Transverse colon (tissue), 4 donors: ENCODE measurements around the gene SPTBN1. TPM values are rescaled to one million over a fixed set of nuclear protein-coding genes. Genes with fewer than 3 reads are reported as not detected.

Experiments used
- DNase-seq: peaks from one replicate; pipeline ENCODE4 v3.0.0-alpha.2; 2019
- H3K27ac ChIP-seq, 4 donors: fragments of 200-600 bp; sonication (generic); 2 replicates each; pipeline ENCODE4 v1.5.1; 2016 to 2018; ENCODE audit warnings: inconsistent platforms in 4 of 4
- H3K27me3 ChIP-seq: fragments of 200-600 bp; sonication (generic); 2 replicates; pipeline ENCODE4 v1.5.1; 2017; ENCODE audit warnings: inconsistent platforms
- H3K36me3 ChIP-seq, 4 donors: fragments of 200-600 bp; sonication (generic); 2 replicates each; pipeline ENCODE4 v1.5.1; 2017 to 2019; ENCODE audit warnings: inconsistent platforms in 4 of 4
- H3K4me1 ChIP-seq, 4 donors: fragments of 200-600 bp; sonication (generic); 2 replicates each; pipeline ENCODE4 v1.5.1; 2017 to 2020; ENCODE audit warnings: inconsistent platforms in 4 of 4
- H3K4me3 ChIP-seq, 4 donors: fragments of 200-600 bp; sonication (generic); 1 replicate in 1 of 4; 2 replicates in 3 of 4; pipeline versions ENCODE4 v1.5.1 to v1.6.1; 2017 to 2019; ENCODE audit warnings: inconsistent platforms in 4 of 4
- H3K9me3 ChIP-seq, 2 donors: fragments of 200-600 bp; sonication (generic); 2 replicates each; pipeline ENCODE4 v1.5.1; 2017 to 2019; ENCODE audit warnings: inconsistent platforms in 2 of 2
- CTCF ChIP-seq, 5 experiments: fragments of 200-600 bp in 3 of 5; fragments of 450-650 bp in 2 of 5; sonication (generic) in 3 of 5; IDR thresholded peaks; 1 replicate in 2 of 5; 2 replicates in 3 of 5; pipeline ENCODE4 v1.5.1; 2016 to 2017; ENCODE audit warnings: antibody characterized with exemption in 5 of 5, inconsistent platforms in 3 of 5, mild to moderate bottlenecking in 2 of 5, moderate library complexity in 1 of 5
- EP300 ChIP-seq: sonication (generic); formaldehyde crosslinking; IDR thresholded peaks from one replicate; pipeline ENCODE4 v1.6.1; 2017; ENCODE audit warnings: antibody characterized with exemption, low read depth
- POLR2A ChIP-seq: fragments of 450-650 bp; IDR thresholded peaks from one replicate; pipeline ENCODE4 v1.6.1; 2016; ENCODE audit warnings: antibody characterized with exemption, mild to moderate bottlenecking, moderate library complexity
- POLR2AphosphoS5 ChIP-seq, 3 donors: sonication (generic); formaldehyde crosslinking; IDR thresholded peaks; one replicate each; pipeline ENCODE4 v1.6.1; 2016; ENCODE audit warnings: antibody characterized with exemption in 3 of 3
- WGBS, 2 donors: methylation state at CpG; one replicate each; pipeline ENCODE4 v1.1.5; 2018; ENCODE audit warnings: low coverage in 1 of 2; 5-methylcytosine and 5-hydroxymethylcytosine counted together
- in situ Hi-C, 4 donors: fragments of 200-750 bp; cut with MboI; loops; one replicate each; pipeline versions ENCODE4 v1.15.0 to v1.15.1; 2017; ENCODE audit warnings: low sequenced_read_pairs in 3 of 4, low pct_ligation_motif_present in 1 of 4, low pct_unique_long_range_greater_than_20kb in 1 of 4
- intact Hi-C: fragments of 100-400 bp; cut with DNase I; formaldehyde crosslinking; loops from one replicate; pipeline ENCODE4 v1.15.1; 2023; ENCODE audit warnings: low total_unique reads
- total RNA-seq, 4 donors: library from RNA; depleted of rRNA; stranded (reverse); fragments of >200 nt; gene quantifications; one replicate each; pipeline ENCODE4 v1.1.0, GENCODE V29; 2016

SPTBN1 gene
- total RNA-seq, 4 donors from 2014 or later = 269 to 301 (median 285) TPM

GRCh38 chr2:54626131-54626530, 170.0 kb downstream of the SPTBN1 start:
- no peaks in the 10 kb centered on the region for H3K27me3 ChIP-seq
- TF ChIP-seq POLR2A (no peak), POLR2AphosphoS5 (IDR thresholded peaks at IDR 0.05) (no peak)
- H3K36me3 ChIP-seq = peaks cover 0 to 75% (median 34%) of the 10 kb centered on the region in 4 donors
- no peak overlapping the region for H3K4me3 ChIP-seq
- no peaks in the 10 kb centered on the region for H3K9me3 ChIP-seq
- no peak overlapping the region for H3K27ac ChIP-seq
- intact Hi-C loops = no loop called here
- WGBS, 2 donors = 95 to 96% methylated on average over 2 to 7 of the region's 7 CpGs
- in situ Hi-C loops = loop anchor here in 1 of 4 donors (25.0 kb wide), 1 partner anchor 114 kb away; no protein-coding TSS in a partner anchor
- H3K4me1 ChIP-seq = peaks cover 0 to 7% (median 2%) of the 10 kb centered on the region in 4 donors
- no peak for DNase-seq

GRCh38 chr2:54626884-54627283, 170.8 kb downstream of the SPTBN1 start:
- Histone ChIP-seq H3K27ac (no peak overlapping the region), H3K36me3 (peaks cover 0 to 82% (median 34%) of the 10 kb centered on the region in 4 donors)
- in situ Hi-C loops = loop anchor here in 1 of 4 donors (25.0 kb wide), 1 partner anchor 115 kb away; no protein-coding TSS in a partner anchor

GRCh38 chr2:54627973-54628372, 171.8 kb downstream of the SPTBN1 start:
- intact Hi-C loops = no loop called here
- 94% methylated on average over 6 of the region's 6 CpGs; no CpG with 5 or more reads in 1 of the 2 donors for WGBS, 2 donors
- peaks cover 0 to 87% (median 34%) of the 10 kb centered on the region in 4 donors for H3K36me3 ChIP-seq

More at GRCh38 chr2:54626884-54627283, 170.8 kb downstream of the SPTBN1 start:
- no peaks in the 10 kb centered on the region for H3K27me3 ChIP-seq
- no peak for DNase-seq
- WGBS, 2 donors = 94 to 100% methylated on average over 2 of the region's 2 CpGs
- H3K4me1 ChIP-seq = peaks cover 0 to 7% (median 2%) of the 10 kb centered on the region in 4 donors
- no peak for TF ChIP-seq POLR2AphosphoS5 (IDR thresholded peaks at IDR 0.05)
- H3K9me3 ChIP-seq = no peaks in the 10 kb centered on the region
- no peak overlapping the region for H3K4me3 ChIP-seq
- intact Hi-C loops = no loop called here

GRCh38 chr2:54628418-54628817, 172.3 kb downstream of the SPTBN1 start:
- 80 to 87% methylated on average over 2 to 5 of the region's 5 CpGs for WGBS, 2 donors
- no peaks in the 10 kb centered on the region for H3K9me3 ChIP-seq
- no peak for TF ChIP-seq CTCF (IDR thresholded peaks at IDR 0.05)
- no peak for TF ChIP-seq POLR2A
- no peak for TF ChIP-seq POLR2AphosphoS5 (IDR thresholded peaks at IDR 0.05)
- no peak for TF ChIP-seq EP300
- peaks cover 0 to 87% (median 34%) of the 10 kb centered on the region in 4 donors for H3K36me3 ChIP-seq
- no peak overlapping the region for H3K4me3 ChIP-seq
- no peak for DNase-seq
- H3K4me1 ChIP-seq = peaks cover 0 to 7% (median 2%) of the 10 kb centered on the region in 4 donors
- no peak overlapping the region for H3K27ac ChIP-seq
- intact Hi-C loops = no loop called here
- in situ Hi-C loops = loop anchor here in 1 of 4 donors (25.0 kb wide), 1 partner anchor 116 kb away; no protein-coding TSS in a partner anchor
- H3K27me3 ChIP-seq = no peaks in the 10 kb centered on the region

More at GRCh38 chr2:54627973-54628372, 171.8 kb downstream of the SPTBN1 start:
- Histone ChIP-seq H3K4me1 (peaks cover 0 to 7% (median 2%) of the 10 kb centered on the region in 4 donors), H3K27me3 (no peaks in the 10 kb centered on the region), H3K4me3 (no peak overlapping the region), H3K9me3 (no peaks in the 10 kb centered on the region), H3K27ac (no peak overlapping the region)
- in situ Hi-C loops = loop anchor here in 1 of 4 donors (25.0 kb wide), 1 partner anchor 116 kb away; no protein-coding TSS in a partner anchor
- no peak for DNase-seq
- TF ChIP-seq POLR2AphosphoS5 (IDR thresholded peaks at IDR 0.05) (no peak), POLR2A (no peak), EP300 (no peak), CTCF (IDR thresholded peaks at IDR 0.05) (no peak)

GRCh38 chr2:54628957-54629356, 172.8 kb downstream of the SPTBN1 start:
- intact Hi-C loops = no loop called here
- H3K4me3 ChIP-seq = no peak overlapping the region
- TF ChIP-seq POLR2AphosphoS5 (IDR thresholded peaks at IDR 0.05) = no peak
- TF ChIP-seq EP300 = no peak
- TF ChIP-seq POLR2A = no peak
- TF ChIP-seq CTCF (IDR thresholded peaks at IDR 0.05) = no peak
- in situ Hi-C loops = loop anchor here in 1 of 4 donors (25.0 kb wide), 1 partner anchor 117 kb away; no protein-coding TSS in a partner anchor
- no peaks in the 10 kb centered on the region for H3K9me3 ChIP-seq
- H3K4me1 ChIP-seq = peaks cover 0 to 7% (median 3%) of the 10 kb centered on the region in 4 donors
- DNase-seq = no peak
- no peak overlapping the region for H3K27ac ChIP-seq
- 95% methylated on average over 30 of the region's 30 CpGs; no CpG with 5 or more reads in 1 of the 2 donors for WGBS, 2 donors
- H3K27me3 ChIP-seq = no peaks in the 10 kb centered on the region
- H3K36me3 ChIP-seq = peaks cover 0 to 84% (median 33%) of the 10 kb centered on the region in 4 donors
